ENCODE results near the gene KLHL24. TPM values are rescaled to one million over a fixed set of nuclear protein-coding genes. Genes with fewer than 3 reads are reported as not detected.

Gene KLHL24
- total and polyA plus RNA-seq, 2 of the 4 experiments (the other 2 are of a cell fraction) = 5.7 to 25.6 TPM

DNA sequence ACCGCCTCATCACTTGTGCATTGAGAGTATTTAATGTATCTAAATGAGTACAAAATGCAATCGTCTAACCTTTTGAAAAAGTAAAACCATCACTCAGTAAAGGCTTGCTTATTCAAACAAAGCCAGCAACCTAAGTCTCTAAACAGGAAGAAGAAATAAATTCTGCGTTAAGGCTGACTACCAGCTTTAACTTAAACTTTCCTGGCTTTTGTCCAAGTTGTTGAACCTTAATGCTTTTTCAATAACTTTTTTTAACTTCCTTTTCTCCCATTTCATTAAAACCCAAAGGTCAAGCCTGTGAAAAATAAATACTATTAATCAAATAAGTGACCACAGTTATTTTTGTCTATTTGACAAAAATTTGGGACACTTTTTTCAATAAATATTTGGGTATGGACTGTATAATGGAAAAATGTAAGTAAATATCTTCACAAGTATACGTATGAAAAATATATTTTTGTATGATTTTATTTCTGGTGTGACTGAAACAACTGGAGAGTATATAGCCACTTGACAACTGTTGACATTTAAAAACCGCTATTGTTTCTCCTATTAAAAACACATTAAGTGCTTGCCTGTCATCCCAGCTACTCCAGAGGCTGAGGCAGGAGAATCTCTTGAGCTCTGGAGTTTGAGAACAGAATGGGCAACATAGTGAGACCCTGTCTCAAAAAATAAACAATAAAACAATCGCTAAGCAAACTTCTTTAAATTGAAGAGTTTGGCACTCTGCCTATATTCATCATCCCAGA is 2.9 kb downstream of the KLHL24 start:
- peaks cover 3 to 8% of the 10 kb centered on the region in 2 experiments; a peak in 2 of 4 replicates for H3K79me1 ChIP-seq (ENCODE audit: low read depth in 1 of 2, low read length in 2 of 2)
- H2AK5ac ChIP-seq (ENCODE audit: low read depth, low read length) = no peak overlapping the region
- no peak overlapping the region for H3K27ac ChIP-seq (ENCODE audit: insufficient read depth, low read length)
- no peak overlapping the region for H2BK5ac ChIP-seq (ENCODE audit: low read depth, low read length, poor library complexity, severe bottlenecking)
- H4K20me1 ChIP-seq (ENCODE audit: insufficient read depth, low read length) = peaks cover 4% of the 10 kb centered on the region; the same call in 1 of the 2 replicates
- TF ChIP-seq SMC3 (IDR thresholded peaks at IDR 0.05; ENCODE audit: low read depth, low read length) (no peak), RFX5 (IDR thresholded peaks at IDR 0.05; ENCODE audit: low read depth, low read length) (no peak), NFE2L2 (IDR thresholded peaks at IDR 0.05; ENCODE audit: low read depth, low read length) (no peak), CEBPB (IDR thresholded peaks at IDR 0.05; ENCODE audit: low read depth, low read length) (no peak), FOS (IDR thresholded peaks at IDR 0.05; ENCODE audit: low read depth, low read length) (no peak), MAFK (IDR thresholded peaks at IDR 0.05; ENCODE audit: low read depth, low read length) (no peak), RAD21 (IDR thresholded peaks at IDR 0.05; ENCODE audit: low read length) (no peak), RCOR1 (IDR thresholded peaks at IDR 0.05; ENCODE audit: insufficient replicate concordance, low read length) (no peak), MAZ (IDR thresholded peaks at IDR 0.05; ENCODE audit: borderline replicate concordance, low read depth, low read length) (no peak), BHLHE40 (IDR thresholded peaks at IDR 0.05; ENCODE audit: low read depth, low read length) (no peak), CHD1 (IDR thresholded peaks at IDR 0.05; ENCODE audit: low read depth, low read length) (no peak), POLR2A (IDR thresholded peaks at IDR 0.05; ENCODE audit: low read depth, low read length) (no peak), MXI1 (IDR thresholded peaks at IDR 0.05; ENCODE audit: borderline replicate concordance, low read depth, low read length) (no peak)
- TF ChIP-seq, protein P1, sequence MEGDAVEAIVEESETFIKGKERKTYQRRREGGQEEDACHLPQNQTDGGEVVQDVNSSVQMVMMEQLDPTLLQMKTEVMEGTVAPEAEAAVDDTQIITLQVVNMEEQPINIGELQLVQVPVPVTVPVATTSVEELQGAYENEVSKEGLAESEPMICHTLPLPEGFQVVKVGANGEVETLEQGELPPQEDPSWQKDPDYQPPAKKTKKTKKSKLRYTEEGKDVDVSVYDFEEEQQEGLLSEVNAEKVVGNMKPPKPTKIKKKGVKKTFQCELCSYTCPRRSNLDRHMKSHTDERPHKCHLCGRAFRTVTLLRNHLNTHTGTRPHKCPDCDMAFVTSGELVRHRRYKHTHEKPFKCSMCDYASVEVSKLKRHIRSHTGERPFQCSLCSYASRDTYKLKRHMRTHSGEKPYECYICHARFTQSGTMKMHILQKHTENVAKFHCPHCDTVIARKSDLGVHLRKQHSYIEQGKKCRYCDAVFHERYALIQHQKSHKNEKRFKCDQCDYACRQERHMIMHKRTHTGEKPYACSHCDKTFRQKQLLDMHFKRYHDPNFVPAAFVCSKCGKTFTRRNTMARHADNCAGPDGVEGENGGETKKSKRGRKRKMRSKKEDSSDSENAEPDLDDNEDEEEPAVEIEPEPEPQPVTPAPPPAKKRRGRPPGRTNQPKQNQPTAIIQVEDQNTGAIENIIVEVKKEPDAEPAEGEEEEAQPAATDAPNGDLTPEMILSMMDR (conservative IDR thresholded peaks at IDR 0.05; ENCODE audit: low read depth, low read length) = no peak
- TF ChIP-seq, protein P2, sequence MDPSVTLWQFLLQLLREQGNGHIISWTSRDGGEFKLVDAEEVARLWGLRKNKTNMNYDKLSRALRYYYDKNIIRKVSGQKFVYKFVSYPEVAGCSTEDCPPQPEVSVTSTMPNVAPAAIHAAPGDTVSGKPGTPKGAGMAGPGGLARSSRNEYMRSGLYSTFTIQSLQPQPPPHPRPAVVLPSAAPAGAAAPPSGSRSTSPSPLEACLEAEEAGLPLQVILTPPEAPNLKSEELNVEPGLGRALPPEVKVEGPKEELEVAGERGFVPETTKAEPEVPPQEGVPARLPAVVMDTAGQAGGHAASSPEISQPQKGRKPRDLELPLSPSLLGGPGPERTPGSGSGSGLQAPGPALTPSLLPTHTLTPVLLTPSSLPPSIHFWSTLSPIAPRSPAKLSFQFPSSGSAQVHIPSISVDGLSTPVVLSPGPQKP (IDR thresholded peaks at IDR 0.05; ENCODE audit: borderline replicate concordance, low read depth, low read length) = no peak
- TF ChIP-seq, protein P3, sequence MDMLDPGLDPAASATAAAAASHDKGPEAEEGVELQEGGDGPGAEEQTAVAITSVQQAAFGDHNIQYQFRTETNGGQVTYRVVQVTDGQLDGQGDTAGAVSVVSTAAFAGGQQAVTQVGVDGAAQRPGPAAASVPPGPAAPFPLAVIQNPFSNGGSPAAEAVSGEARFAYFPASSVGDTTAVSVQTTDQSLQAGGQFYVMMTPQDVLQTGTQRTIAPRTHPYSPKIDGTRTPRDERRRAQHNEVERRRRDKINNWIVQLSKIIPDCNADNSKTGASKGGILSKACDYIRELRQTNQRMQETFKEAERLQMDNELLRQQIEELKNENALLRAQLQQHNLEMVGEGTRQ (IDR thresholded peaks at IDR 0.05; ENCODE audit: low read depth, low read length) = no peak
- no CpG with 5 or more reads among the region's 6 CpGs for WGBS, 2 experiments (ENCODE audit: extremely low coverage in 2 of 2, insufficient read length in 1 of 2)
- no peak overlapping the region for H3K18ac ChIP-seq (ENCODE audit: low read depth, low read length)
- intact Hi-C loops (cut with micrococcal nuclease) = no loop called here
- H2AFZ ChIP-seq (replicated peaks; ENCODE audit: low read length, poor library complexity) = no peak overlapping the region
- POLR2A ChIA-PET (ENCODE audit: unreplicated experiment) = interaction anchor here (0.7 kb wide), 1 partner anchor 115 kb away, joined by 3 read pairs; no protein-coding TSS in a partner anchor
- no peaks in the 10 kb centered on the region for H3K27me3 ChIP-seq (ENCODE audit: control insufficient read depth, insufficient read depth, low read length)
- no peak overlapping the region for H3K14ac ChIP-seq (replicated peaks; ENCODE audit: low read depth, low read length)
- no peak for DNase-seq
- no peak overlapping the region for H3K4me2 ChIP-seq (ENCODE audit: low read depth, low read length)
- H2BK120ac ChIP-seq (ENCODE audit: low read depth, low read length) = no peak overlapping the region
- no peaks in the 10 kb centered on the region for H3K4me1 ChIP-seq (ENCODE audit: control insufficient read depth, insufficient read depth, low read length)
- H4K91ac ChIP-seq (ENCODE audit: insufficient read depth, low read depth, low read length) = no peak overlapping the region
- no peak overlapping the region for H2BK15ac ChIP-seq (ENCODE audit: low read depth, low read length)
- in situ Hi-C loops (cut with MboI; ENCODE audit: low sequenced_read_pairs) = no loop called here
- H3K4ac ChIP-seq (ENCODE audit: low read depth, low read length) = no peak overlapping the region
- ATAC-seq (ENCODE audit: low read depth) = no peak
- BruUV-seq (replicated peaks) = TSS peak; percentile 17
- H3K4me3 ChIP-seq (ENCODE audit: insufficient read depth, low read depth, low read length) = no peak overlapping the region
- H2BK20ac ChIP-seq (ENCODE audit: low read depth, low read length) = no peak overlapping the region
- dilution Hi-C loops (cut with HindIII; ENCODE audit: low sequenced_read_pairs, unreplicated experiment) = no loop called here
- CTCF ChIA-PET = no interaction called here
- no peaks in the 10 kb centered on the region for H3K36me3 ChIP-seq (ENCODE audit: control insufficient read depth, insufficient read depth, low read length)
- H3K23ac ChIP-seq (ENCODE audit: low read depth, low read length) = no peak overlapping the region
- no peak overlapping the region for H3K56ac ChIP-seq (ENCODE audit: extremely low read depth, insufficient read depth, low read length)
- no peaks in the 10 kb centered on the region for H3K9me3 ChIP-seq (ENCODE audit: control insufficient read depth, insufficient read depth, low read length)
- H2AK9ac ChIP-seq (replicated peaks; ENCODE audit: low read depth, low read length, poor library complexity) = no peak overlapping the region
- no peak overlapping the region for H4K5ac ChIP-seq (ENCODE audit: low read depth, low read length)
- H4K8ac ChIP-seq (ENCODE audit: low read depth in 2 of 2, low read length in 2 of 2) = no peak overlapping the region
- H3K9me1 ChIP-seq (ENCODE audit: insufficient read depth, low read length) = no peaks in the 10 kb centered on the region
- H3K9ac ChIP-seq (ENCODE audit: low read depth, low read length) = no peak overlapping the region
